HG03442 (cell line): ENCODE measurements around the gene ECE1.
"Not testable (repeated sequence)": the region's sequence is repeated elsewhere in the genome, so short reads cannot be mapped to it uniquely, and the experiment has no call there.

Experiments used
- ATAC-seq: cut with Tn5 transposase; IDR thresholded peaks from one replicate; pipeline ENCODE4 v1.9.1; 2021; ENCODE audit warnings: mild to moderate bottlenecking, moderate library complexity; ENCODE audit not compliant: unreplicated experiment

Gene ECE1

DNA sequence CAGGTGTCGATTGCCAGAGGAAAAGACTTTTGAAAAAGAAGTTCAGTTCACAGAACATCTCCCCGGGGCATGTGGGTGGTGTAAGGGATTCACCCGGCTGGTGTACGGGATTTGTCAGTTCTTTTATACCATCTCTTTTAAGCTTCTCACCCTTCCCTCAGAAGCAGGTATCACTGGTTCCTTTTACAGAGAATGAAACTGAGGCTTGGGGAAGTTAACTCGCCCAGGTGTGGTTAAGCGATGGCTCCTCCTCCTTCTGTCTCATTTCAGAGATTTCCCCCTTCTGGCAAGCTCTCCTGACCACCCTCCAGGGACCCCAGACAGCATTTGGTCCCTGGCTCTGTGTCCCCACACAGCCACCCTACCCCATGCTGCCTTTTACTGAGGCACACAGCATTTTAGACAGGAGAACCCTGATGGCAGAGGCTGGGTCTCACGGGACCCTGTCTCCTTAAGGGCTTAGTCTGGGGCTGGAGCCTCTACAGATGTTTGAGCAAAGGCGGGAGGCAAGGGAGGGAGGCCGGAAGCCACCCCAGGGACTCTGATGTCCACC lies 2.8 kb upstream of the ECE1 start:
- peak; percentile 29 for ATAC-seq

DNA sequence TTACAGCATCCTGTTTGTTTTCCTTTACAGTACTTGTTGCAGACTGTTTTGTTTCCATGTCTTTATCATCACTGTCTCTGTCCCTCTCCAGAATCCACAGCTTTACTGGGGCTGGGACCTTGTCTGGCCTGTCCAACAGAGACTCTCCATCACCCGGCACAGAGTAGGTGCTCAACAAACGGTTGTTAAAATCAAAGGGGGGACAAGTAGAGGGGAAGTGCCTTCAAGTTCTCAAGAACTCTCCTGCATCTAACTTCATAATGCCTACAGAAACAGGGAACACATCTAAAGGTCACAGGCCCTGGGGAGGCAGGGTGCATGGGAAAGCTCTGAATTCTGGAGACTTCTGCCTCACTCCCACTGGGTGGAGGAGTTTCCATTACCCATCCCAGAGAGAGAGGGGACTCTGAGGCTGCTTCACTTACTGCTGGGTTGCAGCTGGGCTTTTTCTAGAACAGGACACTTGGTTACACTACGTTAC lies 2.3 kb upstream of the ECE1 start:
- ATAC-seq = no peak

DNA sequence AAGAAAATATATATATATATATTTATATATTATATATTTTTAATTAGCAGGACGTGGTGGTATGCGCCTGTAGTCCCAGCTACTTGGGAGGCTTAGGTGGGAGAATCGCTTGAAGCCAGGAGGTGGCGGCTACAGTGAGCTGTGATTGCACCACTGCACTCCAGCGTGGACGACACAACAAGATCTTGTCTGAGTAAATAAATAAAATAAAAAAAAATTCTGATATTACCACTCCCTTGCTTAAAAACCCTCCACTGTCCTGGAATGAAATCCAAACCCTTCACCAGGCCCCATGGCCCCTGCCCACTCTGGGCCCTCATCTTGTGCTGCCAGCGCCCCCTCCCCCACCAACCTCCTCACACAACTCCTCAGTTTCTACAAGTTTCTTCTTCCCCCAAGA lies 1.7 kb upstream of the ECE1 start:
- no peak for ATAC-seq

DNA sequence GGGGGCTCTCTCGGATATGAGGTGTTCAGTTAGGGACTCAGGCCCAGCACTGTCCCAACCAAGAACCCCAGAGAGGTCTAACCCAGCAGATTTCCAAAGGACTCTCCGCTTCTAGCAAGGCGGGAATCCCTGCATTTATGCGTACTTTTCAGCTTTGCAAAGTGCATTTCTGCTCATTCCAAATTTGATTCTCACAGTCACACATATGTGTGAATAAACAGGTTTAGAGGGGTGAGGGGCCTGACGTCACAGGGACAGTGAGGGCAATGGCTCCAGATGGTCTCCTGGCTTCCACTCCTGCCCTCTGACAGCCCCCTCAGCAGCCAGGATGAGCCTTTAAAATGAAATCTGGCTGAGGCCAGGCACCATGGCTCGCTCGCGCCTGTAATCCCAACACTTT lies 921 bp upstream of the ECE1 start:
- ATAC-seq = no peak

DNA sequence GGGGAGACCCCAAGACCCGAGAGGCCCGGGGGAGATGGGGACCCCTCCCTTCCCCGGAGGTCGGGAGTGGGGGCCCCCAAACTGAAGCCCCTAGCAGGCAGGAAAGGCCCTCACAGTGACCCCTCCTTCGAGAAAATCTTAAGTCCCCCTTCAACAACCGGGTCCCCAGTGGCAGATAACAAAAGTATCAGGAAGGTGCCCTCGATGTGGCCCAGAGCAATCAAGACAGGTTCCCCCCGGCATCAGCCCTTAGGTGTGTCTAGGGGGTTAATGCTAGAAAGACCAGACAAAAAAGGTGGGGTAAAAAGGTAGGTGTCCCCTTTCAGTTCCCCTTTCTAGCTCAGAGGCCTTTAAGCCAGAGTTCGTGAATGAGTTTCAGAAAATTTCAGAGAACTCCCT lies 282 bp upstream of the ECE1 start:
- ATAC-seq = no peak

DNA sequence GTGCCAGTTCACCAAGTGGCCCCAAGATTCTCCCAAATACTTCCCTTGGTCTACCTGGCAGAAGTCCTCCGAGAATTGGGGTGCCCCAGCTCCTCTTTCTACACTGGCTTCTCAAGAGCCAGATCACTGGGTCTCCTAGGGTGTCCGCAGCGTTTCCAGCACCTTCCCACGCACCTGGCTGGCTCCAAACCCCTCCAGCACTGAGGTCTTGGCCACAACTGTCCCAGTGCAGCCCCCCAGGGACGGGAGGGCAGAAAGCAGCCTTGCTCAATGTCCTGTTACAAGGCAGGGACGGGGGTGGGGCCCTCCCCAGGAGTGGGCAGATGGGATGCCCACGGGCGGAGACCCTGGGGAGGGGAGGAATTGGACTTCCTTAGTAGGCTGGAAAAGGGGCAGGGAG lies 1.1 kb downstream of the ECE1 start:
- ATAC-seq = no peak

DNA sequence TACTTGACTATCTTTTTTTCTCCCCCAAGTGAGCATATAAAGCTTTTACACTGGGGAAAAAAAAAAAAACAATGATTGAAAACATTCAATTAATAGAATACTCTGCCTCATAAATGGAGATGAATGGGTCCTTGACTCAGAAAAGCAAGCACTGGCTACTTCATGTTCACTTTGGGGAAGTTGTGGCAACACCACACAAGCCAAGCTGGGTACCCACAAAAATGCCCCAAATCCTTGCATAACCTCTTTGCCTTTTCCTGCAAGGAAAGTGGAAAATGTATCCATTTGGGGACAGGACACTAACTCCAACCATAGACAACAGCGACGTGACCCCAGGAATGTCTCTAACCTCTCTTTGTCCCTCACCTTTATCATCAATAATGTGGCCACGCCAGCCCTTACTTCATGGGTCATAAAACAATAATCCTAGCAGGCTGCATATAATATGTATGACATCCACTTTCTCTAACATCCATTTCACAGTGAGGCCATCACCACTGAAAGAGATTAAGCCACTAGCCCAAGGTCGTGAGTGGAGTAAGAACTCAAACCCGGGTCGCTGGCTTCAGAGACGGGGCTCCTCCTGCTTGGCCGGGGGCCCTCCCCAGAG lies 2.3 kb downstream of the ECE1 start:
- ATAC-seq = no peak

DNA sequence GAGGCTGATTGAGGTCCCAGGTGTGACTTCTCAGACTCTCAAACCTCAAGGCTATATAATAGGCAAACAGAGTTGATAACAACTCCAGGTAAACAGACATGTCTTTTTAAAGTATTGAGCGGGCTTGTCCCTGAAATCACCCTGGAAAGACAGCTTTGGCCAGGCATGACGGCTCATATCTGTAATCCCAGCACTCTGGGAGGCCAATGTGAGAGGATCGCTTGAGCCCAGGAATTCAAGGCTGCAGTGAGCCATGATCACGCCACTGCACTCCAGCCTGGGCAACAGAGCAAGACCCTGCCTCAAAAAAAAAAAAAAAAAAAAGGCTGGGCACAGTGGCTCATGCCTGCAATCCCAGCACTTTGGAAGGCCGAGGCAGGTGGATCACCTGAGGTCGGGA lies 4.9 kb downstream of the ECE1 start:
- ATAC-seq = not testable (repeated sequence)

DNA sequence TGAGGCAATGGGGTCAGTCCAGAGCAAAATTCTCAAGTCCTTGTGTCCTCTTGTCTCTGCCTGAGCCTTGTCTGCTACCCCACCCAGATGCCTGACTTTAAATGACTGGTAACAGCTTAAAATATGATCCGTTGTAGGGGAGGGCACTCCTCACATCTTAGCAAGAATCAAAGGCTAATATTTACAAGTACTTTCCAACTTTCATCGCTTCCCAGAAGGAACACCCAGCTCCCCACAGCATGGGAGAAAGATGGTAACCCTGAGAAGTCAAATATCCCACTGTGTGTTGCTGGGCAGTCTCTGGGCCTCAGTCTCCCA lies 5.2 kb downstream of the ECE1 start:
- no peak for ATAC-seq

DNA sequence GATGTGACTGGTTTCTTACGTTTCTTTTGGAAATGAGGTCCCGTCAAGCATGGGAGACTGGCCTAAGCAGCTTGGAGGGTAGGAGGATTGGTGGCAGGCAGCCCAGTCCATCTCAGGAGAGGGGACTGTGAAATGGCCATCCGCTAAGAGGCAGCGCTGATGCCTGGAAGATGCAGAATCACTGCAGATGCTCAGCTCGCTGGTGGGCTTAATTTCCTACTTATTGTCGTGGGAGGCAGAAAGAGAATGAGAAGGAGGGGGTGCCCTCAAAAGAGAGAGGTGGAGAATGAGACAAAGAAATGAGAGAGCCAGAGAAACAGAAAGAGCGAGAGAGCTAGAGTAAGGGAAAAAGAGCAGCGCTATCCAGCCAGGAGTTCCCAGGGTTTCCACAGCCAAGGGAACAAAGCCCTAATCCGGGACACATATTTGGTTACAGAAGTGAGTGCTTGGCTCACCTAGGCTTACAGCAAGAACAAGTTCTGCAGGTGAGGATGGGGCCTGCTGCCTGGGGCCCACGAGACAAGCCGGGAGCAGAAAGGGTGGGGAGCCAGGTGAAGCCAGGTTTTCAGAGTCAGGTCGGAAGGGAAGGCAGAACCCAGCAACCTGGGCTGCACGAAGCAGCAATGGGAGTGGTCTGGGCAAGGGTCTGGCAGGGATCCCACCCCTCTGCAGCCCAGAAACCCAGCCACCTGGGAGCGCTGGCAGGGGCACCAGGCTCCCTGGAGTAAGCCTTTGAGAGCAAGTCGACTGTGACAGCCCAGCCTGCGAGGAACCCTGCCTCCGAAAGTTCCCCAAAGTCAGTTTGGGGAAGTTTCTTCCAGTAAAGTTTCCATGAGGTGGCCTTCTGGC lies 5.8 kb downstream of the ECE1 start:
- no peak for ATAC-seq

DNA sequence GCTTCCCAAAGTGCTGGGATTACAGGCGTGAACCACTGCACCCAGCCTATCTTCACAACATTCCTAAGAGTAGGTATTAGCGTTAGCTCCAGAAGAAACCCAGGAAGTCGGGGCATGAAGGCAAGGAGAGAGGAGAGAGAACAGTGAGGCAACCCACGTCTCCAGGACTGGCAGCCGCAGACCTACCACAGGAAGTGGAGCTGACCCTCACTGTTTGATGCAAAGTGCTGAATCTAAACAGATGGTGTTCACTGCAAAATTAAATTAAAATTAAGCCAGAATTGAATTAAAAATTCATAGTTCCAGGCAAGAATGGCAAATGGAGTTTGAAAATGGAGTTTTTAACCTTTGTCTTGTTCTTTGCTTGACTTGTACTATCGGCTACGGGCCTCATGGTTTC lies 6.7 kb downstream of the ECE1 start:
- ATAC-seq = no peak

DNA sequence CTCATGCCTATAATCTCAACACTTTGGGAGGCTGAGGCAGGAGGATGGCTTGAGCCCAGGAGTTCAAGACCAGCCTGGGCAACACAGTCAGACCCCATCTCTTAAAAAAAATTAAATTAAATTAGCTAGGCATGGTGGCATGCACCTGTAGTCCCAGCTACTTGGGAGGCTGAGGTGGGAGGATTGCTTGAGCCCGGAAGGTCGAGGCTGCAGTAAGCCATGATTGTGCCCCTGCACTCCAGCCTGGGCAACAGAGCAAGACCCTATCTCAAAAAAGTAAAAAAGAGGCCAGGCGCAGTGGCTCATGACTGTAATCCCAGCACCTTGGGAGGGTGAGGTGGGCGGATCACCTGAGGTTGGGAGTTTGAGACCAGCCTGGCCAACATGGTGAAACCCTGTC lies 8.2 kb downstream of the ECE1 start:
- not testable (repeated sequence) for ATAC-seq

DNA sequence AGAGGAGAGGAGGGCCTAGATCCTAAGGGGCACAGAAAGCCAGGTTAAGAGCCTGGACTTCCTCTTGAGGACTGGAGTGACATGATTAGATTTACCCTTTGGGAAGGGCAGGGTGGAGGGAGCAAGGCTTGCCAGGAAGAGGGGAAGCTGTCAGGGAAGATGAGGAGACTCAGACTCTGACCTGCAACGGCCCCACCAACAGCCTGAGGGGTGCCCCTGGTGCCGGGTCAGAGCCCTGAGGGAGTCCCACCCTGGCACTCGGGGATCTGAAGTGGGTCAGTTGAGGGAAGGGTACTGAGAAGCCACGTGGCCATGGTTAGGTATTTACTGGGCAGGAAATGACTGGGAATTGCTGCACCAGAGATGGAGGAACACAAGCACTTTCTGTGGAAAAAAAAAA lies 9.8 kb downstream of the ECE1 start:
- ATAC-seq = no peak

DNA sequence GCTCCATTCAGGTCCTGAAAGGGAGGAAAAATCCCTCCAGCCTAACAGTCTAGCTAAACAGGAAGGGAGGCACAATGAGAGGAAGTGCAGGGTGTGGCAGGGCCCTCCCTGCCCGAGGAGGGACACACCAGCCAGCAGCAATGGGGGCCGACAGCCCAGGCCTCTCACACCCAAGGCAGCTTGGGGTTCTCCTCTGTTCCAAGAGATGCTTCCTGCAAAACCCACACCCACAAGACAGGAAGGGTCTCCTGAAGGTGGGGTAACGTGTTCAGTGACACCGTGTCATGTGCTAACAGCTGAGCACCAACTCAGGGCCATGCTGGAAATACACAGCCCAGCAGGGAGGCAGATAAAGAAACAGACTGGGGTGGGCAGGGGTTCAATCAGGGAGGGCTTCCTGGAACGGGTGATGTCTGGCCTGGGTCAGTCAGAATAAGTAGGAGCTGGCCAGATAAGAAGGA lies 10.2 kb downstream of the ECE1 start:
- ATAC-seq = no peak

DNA sequence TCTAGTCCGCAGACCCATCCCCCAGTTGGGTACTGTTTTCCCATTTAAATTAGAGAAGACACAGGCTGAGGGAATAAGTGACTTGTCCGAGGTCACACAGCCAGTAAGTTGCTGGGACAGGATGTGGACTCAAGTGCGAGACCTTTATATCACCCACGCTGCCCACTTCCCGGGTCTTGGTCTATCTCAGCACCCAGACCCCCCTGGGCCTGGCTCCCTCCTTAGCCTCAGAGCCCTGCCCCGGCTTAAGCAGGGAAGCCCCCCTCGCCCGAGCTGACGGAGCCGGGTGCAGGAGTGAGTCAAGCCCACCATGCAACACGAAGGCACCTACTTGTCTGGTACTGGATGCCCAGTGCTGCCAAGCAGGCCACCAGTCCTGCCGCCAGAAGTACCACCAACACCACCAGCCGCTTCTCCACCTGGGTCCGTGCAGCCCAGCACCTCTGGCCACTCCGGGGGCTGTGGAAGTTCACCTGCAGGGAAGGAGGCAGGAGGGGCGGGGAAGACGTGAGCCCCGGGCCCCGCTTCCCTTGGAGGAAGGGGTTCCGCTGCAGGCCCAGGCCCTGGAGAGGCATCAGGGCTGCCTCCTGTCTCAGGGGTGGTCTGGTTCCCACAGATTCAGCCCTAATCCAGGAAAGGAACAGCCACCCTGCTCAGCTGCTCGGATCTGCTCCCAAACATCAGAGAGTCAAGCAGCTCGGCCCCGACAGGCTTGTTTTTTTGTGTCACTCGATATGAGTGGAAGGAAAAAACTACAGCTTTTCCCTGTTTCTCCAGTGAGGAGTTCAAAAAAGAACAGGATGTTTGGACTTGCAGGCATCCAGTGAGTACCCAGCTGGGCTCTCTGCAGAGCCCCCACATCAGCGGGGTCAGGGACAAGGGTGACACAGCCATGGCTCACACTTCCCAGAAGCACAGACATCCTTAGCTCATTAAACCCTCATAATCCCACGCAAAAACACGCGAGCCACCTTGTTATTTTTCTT lies 11.1 kb downstream of the ECE1 start:
- no peak for ATAC-seq

DNA sequence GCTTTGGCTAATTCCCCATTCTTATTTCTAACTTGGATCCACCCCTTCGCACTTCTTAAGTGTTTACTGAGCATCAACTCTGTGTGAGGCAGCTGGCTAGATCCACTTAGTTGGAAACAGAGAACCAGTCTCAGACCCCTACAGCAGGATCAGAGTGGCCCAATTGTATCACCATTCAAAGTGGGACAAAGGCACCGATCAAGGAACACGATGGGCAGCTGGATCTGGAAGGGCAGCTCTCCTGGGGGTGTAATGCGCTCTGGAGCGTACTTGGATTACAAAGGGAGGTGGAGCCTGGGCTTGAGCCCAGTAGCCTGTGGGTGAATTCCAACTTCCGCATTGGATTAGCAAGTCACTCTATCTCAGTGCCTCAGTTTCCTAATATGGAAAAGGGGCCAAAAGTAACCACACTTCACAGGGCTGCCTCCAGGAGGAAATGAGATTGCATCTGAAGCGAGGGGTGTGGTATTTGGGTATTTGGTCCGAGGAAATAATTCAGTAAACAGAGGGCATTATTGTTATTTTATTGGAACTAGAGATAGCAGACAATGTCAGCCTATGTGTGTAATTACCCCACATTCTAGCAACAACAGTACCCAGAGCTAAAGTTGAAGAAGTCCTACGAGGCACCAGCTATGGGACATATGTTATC lies 11.9 kb downstream of the ECE1 start:
- ATAC-seq = no peak

DNA sequence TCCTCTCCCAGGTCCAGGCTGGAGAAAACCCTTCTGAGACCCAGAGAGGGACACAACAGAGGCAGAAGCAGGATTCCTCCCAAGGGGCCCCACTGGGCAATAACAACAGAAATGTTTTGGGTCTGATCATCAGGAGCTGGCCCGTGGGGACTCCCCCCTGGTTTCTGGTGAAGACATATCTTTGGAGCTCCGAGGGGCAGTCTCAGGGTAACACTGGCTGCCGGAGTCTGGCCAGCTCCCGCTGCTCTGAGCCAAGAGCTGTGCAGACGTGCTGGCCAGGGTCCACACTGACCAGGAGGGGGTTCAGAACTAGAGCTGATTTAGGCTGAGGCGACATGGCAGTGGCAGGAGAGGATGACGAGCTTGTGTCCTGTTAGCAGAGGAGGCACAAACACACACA lies 13.1 kb downstream of the ECE1 start:
- no peak for ATAC-seq

DNA sequence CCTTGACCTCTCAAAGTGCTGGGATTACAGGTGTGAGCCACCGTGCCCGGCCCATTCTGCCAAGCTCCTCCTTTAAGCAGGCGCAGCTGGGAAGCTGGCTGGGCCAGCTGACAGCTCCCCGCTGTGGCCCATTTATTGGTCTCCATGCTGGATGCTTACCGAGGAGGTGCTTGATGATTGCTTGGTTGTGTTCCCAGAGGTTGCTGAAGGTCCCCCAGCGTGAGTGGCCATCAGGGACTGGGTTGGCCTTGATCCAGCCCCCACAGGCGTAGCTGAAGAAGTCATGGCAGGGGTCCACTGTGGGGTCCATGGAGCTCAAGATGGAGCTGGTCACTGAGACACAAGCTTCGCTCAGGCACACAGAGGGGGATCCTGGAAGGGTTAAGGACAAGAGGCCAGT lies 17.7 kb downstream of the ECE1 start:
- no peak for ATAC-seq

DNA sequence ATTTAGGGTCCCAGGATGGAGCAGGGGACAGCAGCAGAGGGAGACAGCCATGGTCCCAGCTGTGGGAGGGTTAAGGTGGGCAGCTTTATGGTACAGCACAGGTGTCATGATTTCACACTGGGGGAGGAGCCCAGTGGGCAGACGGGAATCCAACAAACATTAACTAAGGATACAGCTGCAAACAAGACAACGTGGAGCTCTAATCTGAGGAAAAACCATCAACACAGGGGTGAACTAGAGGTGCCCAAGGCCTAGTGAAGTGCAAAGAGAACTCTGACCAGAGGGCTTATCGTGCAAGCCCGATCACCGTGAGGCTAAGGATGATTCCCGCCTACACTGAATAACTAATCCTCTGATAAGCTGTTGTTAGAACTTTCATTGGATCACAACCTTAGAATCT lies 18.7 kb downstream of the ECE1 start:
- no peak for ATAC-seq

DNA sequence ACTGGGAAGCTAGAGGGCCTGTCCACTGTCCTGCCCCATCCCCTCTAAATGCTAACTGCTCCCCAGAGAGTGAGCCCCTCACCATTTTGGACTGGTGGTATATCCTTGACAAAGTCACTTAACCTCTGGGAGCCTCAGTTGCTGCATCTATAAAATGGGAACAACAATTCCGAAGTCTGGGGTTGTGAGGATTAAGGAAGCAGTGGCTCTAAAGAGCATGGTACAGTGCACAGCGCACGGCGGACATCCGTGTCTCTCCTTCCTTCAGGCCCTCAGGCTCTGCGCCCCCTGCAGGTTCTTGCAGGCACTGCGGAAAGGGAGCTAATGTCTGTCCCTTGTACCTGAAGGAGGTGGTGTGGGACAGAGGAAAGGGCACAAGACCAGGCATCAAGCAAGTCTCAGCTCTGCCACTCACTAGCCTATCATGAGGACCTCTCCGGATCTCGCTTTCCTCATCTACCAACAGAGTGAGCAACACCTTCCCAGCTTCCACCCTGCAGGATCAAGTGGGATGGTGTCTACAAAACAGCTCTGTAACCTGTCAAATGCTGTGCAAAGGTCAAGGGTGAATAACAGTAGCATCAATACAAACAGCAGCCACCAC lies 20.1 kb downstream of the ECE1 start:
- no peak for ATAC-seq
